Activated CD4-positive, alpha-beta T cell treated with anti-CD3 and anti-CD28 coated beads, Interleukin-2, amount 50 U/mL, for 1 hour (primary cell): ENCODE measurements around the gene NRXN2.
A peak's percentile ranks its signal among the peaks of the same experiment; 100 is the strongest.

ENCODE experiments used
- DNase-seq: peaks from one replicate; pipeline ENCODE4 v3.0.0-alpha.2; 2020

NRXN2 gene

DNA sequence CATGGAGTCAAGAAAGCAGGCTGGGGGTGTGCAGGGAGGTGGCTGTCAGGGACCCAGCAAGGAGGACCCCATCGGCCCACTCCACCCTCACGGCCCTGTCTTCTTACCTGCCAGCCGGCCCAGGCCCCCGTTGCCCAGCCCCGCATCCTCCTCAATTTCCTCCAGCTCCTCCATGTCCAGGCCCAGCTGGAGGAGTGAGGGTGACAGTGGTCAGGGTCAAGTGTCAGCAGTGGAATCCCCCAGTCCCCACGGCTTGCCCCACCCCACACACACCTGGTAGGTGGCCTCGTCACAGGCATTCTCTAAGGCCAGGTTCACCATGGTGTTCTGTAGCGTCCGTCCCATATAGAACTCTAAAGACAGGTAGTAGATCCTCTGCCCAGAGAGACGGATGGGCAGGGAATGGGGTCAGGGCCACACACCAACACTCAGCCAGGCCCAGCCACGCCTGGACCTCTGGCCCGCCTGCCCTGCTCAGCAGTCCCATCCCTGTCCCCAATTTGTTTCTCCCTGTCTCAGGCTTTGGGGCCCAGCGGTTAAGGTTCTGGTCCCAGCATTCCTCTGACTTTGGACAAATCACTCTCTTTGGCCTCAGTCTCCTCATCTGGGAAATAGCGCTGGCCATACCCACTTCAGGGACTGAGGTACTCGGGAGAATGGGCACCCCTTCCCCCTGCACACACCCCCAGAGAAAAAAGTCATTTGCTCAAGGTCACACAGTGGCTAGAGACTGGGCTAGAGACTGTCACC, 35.5 kb upstream of the NRXN2 start:
- DNase-seq, result no peak

DNA sequence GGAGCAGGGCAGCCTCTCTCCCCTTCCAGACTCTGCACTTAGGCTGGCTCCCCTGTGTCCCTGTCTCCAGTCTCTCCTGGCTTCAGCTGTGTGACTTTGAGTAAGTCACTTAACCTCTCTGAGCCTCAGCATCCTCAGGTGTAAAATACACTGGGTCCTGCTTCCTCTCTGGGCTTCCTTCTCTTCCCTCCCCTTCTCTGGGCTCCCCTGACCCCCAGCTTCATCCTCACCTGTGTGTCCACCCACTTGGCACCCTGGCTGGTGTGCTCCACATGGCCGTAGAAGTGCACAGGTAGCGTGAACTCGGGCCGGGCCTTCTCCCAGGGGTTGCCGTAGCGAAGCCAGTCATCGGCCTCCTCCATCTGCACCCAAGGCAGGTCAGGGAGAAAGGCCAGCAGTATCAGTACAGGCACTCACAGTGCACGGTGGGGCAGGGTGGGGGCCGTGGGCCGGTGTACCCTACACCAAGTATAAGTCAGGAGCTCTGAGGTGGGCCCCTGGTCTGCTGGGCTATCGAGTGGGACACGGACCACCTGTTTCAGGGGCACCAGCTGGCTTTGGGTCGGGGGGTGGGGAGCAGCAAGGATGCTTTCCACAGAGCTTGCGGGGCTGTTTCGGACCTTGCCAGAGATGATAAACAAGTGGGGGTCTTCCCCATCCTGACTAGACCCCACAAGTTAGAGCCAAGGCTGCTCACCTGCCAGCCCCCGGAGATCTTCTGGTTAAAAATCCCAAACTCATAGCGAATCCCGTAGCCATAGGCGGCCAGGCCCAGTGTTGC, 34.7 kb upstream of the NRXN2 start:
- DNase-seq, result no peak

DNA sequence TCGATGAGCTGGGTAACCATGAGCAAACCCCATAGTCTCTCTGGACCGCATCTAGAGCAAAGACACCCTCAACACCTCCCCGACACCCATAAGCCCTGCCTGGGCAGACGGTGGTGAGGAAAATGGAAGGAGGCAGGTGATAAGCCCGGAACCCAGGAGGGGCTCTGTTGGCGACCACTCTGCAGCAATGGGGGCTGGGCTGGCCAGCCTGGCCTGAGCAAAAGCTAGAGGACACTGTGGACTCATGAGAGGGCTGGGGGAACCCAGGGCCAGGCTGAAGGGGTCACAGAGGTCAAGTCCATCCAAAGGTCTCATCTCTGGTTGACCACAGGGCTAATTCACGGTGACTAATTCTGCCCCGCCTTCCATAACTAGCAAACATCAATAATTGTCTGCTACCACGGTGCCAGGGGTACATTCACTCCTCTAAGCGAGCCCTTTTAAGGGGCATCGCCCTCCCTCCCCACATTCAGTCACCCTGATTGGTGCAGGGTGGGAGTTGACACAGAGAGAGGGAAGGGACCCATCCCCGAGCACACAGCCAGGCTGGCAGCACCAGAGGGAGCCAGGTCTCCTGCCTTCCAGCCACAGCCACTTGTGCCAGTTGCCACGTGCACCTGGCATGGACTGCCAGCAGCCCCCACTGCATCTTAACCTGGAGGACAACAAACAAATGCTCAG, 32.8 kb upstream of the NRXN2 start:
- DNase-seq, result no peak

DNA sequence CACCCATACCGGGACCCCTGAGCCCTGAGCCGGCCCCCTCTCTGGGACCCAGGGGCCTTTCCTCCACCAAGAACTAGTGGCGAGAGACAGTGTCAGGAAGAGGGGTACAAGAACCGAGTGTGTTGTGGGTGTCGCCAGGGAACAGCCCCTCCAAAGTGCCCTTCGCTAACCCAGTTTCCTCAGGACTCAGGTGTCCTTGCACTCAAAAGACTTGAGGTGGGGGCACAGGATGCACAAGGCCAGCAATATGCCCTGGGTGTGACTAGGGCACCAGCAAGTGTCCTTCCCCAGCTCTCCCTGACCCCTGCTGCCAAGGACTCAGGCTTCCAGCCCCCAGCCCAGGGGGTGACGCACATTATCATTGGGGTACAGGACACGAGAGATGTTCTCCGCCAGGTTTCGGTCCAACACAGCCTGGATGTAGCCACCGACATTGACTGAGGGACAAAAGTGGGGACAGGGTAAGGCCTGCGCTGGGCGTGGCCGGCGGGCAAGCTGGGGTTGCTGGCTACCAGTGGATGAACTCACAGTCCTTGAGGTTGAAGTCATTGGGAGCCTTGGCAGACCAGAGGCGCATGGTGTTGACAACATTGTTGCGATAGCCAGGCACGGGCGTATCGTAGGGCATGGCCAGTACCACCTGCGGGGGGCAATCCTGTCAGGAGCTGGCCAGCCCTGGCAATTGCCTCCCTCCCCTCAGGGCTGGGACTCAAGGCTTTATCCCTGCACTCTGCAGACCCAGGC, 32.1 kb upstream of the NRXN2 start:
- DNase-seq, result no peak

DNA sequence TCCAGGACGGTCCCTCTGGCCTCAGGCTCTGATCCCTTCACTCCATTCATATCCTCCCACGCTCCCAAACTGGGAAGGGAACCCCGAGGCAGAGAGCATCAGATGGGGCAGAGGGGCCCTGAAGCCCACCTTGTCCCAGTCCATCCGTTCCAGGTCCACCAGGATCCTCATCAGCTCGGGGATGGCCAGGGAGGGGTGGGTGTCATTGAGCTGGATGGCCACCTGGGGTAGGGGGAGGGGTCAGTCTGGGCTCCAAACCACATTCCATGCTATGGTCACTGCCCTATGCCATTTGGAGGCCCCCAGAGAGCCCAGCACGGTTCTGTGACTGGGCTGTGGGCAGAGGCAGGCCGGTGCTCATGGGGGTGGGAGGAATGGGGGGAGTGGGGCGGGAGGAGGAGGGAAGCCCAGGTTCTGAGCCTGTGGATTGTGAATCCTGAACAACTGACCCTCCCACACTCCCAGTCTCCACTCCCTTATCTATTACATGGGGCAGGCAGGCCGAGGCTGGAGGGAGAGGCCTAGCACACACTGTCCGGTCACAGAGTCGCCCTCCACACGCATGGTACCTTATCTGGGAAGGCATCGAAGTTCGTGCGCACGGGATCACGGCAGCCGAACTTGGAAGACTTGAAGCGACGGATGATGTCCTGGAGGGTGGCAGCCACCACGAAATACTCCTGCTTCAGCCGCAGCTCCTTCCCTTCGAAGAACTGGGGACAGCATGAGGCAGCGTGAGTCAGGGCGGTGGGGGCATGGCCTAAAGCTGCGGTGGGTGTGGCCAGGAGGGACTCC, 31.3 kb upstream of the NRXN2 start:
- no peak for DNase-seq

DNA sequence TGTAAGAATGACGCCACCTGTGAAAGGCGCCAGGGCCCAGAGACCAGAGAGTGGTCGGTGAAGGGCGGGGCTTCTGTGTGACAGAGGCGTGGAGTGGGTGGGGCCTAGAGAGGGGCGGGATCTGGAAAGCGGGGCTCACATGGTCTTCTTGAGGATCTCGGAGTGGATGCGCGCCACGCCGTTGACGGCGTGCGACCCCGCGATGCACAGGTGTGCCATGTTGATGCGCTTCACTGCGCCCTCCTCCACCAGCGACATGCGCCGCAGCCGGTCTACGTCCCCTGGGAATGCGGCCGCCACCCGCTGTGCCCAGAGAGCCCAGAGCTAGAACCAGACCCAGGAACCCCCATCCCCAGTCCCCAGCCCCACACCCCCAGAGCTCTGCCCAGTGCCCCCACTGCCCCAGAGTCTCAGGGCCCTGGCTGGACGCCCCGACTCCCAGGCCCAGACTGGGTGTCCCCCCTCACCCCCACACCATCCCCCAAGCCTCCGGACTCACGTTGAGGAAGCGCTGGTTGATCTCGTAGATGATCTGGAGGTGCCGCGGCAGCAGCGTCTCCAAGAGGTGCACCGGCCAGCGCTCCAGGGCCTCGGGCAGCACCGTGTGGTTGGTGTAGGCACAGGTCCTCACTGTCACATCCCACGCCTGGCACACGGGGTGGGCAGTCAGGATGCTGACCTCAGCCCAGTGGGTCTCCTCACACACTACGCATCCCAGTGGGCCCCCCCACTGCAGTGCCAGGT, 30.6 kb upstream of the NRXN2 start:
- DNase-seq, result no peak

DNA sequence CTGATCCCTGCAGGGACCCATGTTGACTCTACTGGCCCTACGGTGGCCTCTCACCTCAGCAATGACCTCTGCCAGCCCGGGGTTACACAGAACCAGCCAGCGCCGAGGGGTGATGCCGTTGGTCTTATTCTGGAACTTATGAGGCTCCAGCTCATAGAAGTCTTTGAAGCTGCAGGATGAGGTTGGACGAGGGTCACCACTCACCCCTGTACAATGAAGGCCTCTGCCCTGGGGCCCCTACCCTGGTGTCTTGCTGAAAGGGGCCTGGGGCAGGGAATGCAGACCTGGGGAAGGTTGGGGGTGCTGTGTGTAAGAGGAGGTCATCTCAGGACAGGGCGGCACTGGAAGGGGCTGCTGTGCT, 30.0 kb upstream of the NRXN2 start:
- DNase-seq, result no peak

DNA sequence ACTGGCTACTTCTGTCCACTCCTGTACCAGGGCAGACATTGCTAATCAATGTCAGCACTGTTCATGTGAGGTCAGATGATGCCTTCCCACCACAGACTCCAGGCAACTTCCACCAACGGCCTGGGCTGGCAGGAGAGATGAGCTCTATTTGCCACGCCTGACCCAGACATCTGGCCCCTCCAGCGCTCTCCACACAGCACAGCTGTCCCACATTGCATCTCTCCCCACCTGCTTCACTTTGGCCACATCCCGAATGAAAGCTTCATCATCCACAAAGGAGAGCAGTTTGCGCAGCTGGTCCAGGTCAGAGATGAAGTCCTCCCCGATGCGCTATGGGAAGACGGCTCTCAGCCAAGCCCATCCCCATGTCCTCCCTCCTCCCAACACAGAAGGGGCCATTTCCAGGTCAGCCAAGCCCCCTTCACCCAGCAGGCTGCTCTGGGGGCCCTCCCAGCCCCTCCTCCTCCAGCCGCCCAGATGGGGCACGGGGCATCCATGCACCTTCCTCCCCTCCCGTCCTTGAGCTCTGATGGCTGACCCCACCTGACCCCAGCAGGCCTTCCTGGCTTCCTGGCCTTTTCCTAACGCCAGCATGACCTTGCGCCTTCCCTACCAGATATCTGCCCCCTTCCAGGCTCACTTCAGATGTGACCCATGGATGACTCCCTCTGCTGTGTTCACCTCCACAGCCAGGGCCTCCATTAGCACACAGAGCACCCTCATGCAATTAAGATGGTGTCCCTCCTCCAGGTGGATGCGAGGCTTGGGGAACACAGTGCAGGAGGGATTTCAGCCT, 29.4 kb upstream of the NRXN2 start:
- DNase-seq, result no peak

DNA sequence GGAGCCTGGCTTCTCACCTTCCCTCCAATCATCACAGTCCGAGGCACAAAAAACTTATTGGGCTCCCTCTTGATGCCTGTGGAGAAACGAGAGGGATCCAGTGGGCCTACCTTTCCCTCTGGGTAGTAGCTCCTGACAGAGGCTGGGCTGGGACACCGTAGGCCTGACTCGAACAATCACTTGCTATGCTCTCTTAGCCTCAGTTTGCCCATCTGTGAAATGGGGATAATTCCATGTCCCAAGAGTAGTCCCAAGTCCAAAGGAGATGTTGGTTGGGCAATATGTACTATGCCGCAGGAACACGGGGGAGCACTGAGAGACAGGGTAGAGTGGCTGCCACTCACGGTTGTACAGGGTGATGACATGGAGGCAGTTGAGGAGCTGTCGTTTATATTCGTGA, 28.6 kb upstream of the NRXN2 start:
- no peak for DNase-seq

DNA sequence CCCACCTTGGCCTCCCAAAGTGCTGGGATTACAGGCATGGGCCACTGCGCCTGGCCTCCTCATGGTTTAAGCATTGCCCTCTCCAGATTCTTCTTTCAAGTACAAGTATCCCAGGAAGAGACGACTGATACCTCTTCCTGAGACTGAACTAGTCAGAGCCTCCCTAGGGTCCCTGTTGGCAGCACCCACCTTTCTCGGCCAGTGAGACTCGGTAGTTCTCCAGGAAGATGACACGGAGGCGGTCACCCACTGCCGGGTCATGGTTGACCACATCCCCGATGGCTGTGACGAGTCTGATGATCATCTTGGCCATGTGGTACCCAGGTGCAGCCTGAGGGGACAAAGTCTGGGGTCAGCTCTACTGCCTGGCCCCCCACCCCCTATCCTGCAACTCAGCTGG, 28.1 kb upstream of the NRXN2 start:
- no peak for DNase-seq

DNA sequence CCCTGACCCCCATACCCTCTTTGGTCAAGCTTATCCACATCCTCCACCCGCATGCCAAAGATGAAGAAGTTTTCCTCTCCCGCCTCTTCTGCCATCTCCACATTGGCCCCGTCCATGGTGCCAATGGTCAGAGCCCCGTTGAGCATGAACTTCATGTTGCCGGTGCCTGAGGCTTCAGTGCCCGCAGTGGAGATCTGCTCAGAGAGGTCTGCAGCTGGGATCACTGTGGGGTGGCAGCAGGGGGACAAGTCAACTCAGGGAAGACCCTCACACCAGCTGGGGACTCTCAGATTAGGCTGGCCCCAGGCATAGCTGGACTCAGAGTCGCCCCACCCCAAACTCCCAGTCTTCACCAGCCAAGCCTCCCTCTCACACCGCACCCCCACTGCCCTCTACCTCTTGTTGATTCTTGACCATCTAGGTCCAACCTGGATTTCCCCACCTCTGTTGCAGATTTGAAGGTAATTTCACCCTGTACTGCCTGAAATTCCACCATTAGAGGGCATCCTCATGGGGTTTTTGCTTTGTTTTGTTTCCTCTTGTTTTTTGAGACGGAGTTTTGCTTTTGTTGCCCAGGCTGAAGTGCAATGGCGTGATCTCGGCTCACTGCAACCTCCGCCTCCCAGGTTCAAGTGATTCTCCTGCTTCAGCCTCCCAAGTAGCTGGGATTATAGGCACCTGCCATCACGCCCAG, 27.5 kb upstream of the NRXN2 start:
- no peak for DNase-seq

DNA sequence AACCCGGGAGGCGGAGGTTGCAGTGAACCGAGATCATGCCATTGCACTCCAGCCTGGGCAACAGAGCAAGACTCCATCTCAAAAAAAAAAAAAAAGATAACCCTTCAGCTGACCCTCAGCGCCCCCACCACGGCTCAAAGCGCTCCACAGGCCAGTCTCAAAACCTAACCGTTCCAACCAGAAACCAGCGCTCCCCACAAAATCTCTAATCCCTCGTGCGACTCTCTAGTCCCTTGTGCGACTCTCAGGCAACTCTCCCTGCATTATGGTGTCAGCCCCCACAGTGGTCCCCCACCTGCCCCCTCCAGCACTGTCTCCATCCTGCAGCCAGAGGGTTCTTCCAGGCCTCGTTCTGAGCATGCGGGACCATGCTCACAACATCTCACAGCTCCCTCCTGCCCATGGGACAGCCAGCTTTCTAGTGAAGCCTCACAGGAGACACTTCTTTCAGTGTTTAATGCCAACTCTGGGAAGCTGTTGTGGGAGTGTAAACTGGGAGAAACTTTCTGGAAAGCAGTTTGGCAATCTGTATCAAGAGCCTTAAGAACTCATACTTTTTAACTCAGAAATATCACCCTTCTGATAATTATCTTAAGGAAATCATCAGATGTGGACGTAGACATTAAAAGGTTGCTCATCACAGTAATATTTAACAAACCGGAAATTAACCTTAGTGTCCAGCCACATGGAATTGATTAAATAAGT, 25.1 kb upstream of the NRXN2 start:
- DNase-seq, result no peak

DNA sequence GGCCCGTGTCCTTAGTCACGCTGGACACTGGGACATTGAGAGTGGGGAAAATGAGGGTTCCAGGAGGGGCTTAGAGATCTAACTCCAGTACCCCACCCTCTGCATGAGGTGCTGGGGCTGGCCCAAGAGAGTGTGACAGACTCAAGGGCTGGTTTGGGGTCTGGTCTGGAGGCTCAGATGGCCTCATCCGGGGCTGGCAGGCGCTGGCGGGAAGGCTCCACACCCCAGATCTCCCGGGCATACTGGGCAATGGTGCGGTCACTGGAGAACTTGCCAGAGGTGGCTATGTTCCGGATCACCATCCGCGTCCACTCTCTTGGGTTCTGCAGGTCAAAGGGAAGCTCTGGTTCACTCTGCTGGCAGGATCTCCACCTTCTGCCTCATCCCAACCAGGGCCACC, 23.5 kb upstream of the NRXN2 start:
- DNase-seq, result no peak

DNA sequence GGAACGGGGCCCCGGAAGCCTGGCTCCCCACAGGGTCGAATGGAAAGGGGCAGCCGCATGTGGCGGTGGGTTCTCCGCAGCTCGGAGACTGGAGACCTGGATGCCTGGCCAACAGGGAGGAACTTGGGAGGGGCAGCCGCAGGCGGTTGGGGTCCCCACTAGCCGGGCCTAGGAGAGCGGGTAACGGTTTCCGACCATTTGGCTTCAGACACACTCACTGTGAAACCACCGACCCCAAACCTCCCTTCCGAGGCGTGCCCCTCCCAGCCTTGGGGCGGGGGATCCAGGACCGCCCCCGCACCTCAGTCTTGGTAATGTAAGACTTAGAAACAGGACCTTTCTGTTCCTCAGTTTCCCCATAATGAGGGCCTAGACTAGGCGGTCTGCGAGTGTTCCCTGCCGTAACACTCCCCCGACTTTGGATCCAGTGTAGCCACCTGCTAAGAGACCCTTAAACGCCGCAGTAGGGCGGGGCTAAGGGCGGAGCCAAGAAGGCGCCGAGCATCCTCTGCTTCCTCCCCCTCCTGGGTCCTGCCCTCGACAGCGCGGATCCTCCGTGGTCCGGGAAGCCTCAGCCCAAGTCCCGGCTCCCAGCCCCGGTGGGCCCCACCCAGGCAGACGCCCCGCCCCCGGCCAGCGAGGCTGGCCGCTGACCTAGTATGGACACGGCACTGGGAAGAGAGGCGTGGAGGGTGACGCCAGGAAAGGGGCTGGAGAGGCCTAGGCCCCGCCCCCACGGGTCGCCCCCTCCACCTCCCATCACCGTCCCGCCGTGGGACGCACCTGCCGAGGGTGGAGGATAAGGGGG, 22.7 kb upstream of the NRXN2 start:
- DNase-seq, result peak; percentile 75

DNA sequence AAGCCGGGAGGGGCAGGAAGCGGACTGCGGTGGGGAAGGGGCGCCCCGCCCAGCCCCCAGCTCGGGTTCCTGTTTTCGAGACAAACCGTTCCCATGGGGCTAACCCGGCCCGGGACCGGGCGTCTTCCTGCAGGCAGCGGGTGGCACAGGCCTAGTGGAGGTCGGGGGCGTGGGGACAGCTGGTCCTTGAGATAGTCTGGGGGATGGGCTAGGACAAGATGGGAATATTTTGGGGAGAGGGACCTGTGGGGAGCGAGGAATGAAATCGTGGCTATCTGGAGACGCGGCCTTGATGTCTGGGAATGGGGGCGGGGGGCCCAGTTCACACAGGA, 22.2 kb upstream of the NRXN2 start:
- DNase-seq, result peak; percentile 82

DNA sequence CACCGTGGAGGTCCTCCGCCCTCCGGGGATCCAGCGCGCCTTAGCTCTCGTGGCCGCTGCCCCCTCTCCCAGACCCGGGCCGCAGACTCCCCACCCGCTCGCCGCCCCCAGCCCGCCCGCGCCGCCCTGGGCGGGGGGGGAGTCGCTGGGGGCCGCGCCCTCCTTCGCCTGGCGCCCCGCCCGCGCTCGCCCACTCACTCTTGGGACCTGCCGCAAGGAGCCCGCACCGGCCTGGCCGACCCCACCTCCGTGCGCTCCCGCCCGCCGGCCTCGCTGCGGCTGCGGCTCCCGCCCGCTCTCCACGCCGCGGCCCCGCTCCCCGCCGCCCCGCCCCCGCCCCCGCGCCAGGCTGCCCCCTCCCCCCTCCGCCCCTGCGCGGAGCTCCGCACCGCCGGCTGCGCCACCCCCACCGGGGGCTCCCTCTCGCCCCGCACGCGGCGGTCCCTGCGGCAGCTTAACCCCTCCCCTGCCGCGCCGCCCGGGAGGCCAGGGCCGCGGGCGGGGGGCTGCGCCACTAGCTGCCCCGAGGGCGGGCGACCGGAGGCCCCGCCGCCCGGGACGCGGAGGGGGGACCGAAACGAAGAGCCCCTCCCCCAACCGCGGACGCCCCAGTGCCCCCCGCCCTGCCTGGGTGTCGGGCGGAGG, 21.7 kb upstream of the NRXN2 start:
- DNase-seq, result peak; percentile 42

DNA sequence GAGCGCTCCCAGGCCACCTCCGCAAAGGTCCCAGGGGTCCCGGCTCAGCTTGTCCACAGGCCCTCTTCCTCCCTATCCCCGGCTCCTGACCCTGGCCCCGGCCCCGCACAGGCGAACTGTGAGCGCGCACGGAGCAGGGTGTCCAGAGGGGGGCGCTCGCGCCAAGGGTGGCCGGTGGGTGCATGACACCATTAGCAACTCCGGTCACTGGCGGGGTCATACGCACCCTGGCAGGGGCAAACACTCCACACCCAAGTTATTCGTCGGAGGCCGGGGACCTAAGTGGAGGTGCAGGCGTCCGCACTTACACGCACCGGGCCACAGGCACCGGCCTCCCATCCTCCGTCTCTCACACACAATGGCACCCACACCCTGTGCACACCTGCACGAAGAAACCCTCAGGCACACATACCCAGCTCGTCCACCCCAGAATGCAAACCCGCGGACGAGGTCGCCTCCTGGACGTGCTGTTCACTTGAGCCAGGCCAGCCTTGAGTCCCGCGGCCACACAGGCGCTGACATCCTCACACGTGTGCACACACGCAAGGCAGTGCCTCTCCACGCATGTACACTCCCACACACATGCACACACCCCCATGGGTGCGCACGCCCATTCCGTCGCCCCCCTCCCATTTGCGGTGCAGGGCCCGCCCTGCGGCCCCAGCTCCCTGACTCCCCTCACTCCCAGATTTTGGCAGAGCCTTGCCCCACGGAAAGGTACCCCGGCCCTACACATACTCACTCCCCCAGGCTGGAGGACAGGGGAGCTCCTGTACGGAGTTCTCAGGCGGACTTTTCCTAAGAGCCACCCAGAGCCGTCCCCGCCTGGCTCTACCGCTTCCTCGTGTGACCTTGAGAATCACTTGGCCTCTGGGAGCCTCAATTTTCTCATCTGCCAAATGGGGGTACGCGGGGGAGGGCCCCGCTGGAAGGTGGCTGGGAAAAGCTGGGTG, 20.9 kb upstream of the NRXN2 start, which contains the start of gene RASGRP2:
Gene RASGRP2, minus strand, starts transcription at position 552 of the 953 bp plus-strand sequence. CDS start 1,276 bp downstream, outside the sequence.
- peak; percentile 88 for DNase-seq
